GM08714 (cell line): ENCODE measurements around the gene PRRT4.
A peak's percentile ranks its signal among the peaks of the same experiment; 100 is the strongest.

Experiments
- H3K4me3 ChIP-seq: fragments of 200-500 bp; sonication (Bioruptor generic); 2 replicates; pipeline ENCODE4 v1.5.1; 2014; ENCODE audit warnings: mild to moderate bottlenecking, low read length, inconsistent platforms
- ZNF274 ChIP-seq: IDR thresholded peaks from 2 replicates; pipeline ENCODE4 v1.6.1; 2012; ENCODE audit warnings: mild to moderate bottlenecking, low read depth, low read length

The PRRT4 gene

DNA sequence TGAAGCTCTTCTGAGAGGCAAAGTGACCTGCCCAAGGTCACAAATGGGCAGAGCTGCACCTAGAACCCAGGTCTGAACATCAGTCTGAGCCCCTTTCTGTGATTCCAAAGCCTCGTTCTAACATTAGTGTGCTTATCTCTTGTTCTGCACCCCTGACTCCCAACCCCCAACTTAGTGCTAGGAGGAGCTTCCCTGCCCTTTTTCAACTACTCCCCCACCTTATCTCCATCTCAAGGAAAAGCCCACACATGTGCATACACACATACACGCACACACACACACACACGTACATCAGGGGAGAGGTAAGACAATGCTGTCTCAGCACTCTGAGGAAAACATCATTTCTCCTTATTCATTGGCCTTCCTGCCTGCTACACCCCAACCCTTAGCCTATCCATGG is 8.3 kb downstream of the PRRT4 start:
- H3K4me3 ChIP-seq, result no peak overlapping the region
- TF ChIP-seq ZNF274, result no peak

- H3K4me3 ChIP-seq, result no peak overlapping the region
- no peak for TF ChIP-seq ZNF274
Measured at GRCh38 chr7:128352636-128353035, 8.9 kb downstream of the PRRT4 start.

GRCh38 chr7:128352153-128352537 is 9.3 kb downstream of the PRRT4 start:
- H3K4me3 ChIP-seq, result no peak overlapping the region
- TF ChIP-seq ZNF274, result no peak

GRCh38 chr7:128351296-128352152 is 10.0 kb downstream of the PRRT4 start:
- TF ChIP-seq ZNF274, result no peak
- H3K4me3 ChIP-seq, result no peak overlapping the region; the same call in 1 of the 2 replicates

DNA sequence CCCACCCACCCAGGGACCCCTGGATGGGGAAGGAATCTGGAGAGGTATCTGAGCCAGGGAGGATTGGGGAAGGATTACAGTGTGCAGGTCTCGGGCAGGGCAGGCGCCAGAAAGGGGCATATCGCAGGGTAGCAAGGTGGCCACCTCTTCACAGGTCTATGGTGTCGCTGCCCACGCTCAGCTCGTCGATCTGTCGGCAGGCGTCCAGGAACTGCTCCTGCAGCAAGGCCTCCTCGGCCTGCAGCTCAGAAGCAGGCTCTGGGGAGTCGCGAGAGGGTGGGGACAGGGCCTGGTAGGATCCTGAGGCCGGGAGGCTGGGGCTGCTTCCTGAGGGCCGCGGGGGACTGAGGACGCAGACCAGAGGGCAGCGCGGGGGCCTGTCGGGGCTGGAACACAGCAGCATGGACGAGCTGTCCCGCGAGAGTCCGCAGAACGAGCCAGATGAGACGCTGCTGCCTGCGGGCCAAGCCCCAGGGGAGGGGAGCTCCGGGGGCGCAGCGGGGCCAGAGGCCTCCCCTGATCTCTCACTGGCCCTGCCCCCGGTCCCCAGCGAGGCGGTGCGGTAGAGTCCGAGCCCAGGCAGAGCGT is 10.7 kb downstream of the PRRT4 start:
- no peak for TF ChIP-seq ZNF274
- H3K4me3 ChIP-seq, result no peak overlapping the region

DNA sequence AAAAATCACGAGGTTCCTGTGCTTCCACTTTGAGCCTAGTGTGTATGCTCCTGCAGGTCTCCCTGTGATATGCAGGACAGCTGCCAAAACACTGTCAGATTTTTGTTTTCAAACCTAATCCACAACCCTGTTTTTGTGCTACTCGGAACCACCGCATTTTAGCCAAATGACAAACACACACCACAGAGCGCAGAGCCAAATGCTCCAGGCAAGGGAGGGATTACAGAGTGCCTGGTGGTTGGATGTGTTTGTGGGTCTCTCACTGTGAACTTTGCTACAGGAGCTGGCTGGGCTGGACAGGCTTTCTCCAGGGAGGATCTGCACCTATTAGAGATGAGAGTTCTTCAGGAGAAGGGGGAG is 12.0 kb downstream of the PRRT4 start:
- H3K4me3 ChIP-seq, result no peak overlapping the region
- TF ChIP-seq ZNF274, result no peak

DNA sequence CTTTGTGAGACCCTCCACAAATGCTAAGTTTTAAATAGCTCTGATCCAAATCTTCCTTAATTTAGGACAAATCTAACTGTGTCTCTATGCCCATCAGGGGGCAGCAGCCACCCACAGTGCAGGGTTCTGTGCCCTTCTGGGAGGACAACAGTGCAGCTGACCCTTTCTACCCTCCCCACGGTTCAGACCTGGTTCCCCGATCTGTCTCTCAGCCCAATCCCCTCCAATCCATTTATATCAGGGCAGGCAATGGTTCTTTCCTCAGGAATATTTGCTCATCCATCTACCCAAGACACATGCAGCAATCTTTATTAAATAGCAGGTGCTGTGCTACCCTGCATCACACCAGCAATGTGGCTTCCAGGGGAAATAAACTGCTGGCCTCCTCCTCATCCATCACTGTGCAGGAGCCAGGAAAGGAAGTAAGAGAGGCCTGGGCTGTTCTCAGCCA is 13.8 kb downstream of the PRRT4 start:
- H3K4me3 ChIP-seq, result no peak overlapping the region
- no peak for TF ChIP-seq ZNF274

- no peak overlapping the region for H3K4me3 ChIP-seq
- no peak for TF ChIP-seq ZNF274
Measured at GRCh38 chr7:128344431-128344774, 17.1 kb downstream of the PRRT4 start.

GRCh38 chr7:128343554-128344430 is 17.7 kb downstream of the PRRT4 start, which contains the start of gene RBM28:
RBM28 (minus strand) TSS chr7:128343908; CDS start chr7:128343793, 115 bp downstream.
- no peak for TF ChIP-seq ZNF274
- peak within 1 kb of the TSS; percentile 78 for H3K4me3 ChIP-seq

DNA sequence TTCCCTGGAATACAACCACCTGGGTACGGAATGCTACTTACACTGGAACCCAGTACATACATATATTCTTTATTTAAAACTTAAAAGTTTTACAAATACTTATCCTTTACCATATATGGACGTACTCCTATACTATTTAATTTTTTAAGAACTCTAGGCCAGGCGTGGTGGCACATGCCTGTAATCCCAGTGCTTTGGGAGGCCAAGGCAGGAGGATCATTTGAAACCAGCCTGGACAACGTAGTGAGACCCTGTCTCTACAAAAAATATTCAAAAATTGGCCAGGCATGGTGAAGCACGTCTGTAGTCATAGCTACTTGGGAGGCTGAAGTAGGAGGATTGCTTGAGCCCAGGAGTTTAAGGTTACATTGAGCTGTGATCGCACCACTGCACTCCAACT is 19.8 kb downstream of the PRRT4 start:
- no peak overlapping the region; the same call in none of the 2 replicates for H3K4me3 ChIP-seq

DNA sequence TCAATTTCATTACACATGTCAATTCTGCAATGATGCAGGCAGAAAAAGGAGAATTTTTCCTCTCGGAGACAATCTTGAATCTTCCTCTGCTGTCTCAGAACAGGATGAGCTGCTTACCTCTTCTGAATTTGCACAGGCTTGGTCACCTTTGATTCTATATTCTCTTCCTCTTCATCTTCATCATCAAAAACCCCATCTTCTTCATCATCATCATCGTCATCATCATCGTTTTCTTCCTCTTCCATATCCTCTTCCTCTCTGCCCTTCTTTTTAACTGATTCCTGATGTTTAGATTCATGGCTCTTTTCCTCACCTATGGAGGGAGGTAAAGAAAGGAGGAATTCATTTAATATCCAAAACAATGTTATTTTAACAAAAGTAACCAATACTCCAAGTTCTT is 25.8 kb downstream of the PRRT4 start:
- TF ChIP-seq ZNF274, result no peak
- no peak overlapping the region for H3K4me3 ChIP-seq

More for the DNA sequence above, 19.8 kb downstream of the PRRT4 start:
- no peak for TF ChIP-seq ZNF274

- TF ChIP-seq ZNF274, result no peak
- no peak overlapping the region for H3K4me3 ChIP-seq
Measured at GRCh38 chr7:128324368-128324680, 37.2 kb downstream of the PRRT4 start.

- H3K4me3 ChIP-seq, result no peak overlapping the region
- no peak for TF ChIP-seq ZNF274
Measured at GRCh38 chr7:128323459-128324367, 37.8 kb downstream of the PRRT4 start.

DNA sequence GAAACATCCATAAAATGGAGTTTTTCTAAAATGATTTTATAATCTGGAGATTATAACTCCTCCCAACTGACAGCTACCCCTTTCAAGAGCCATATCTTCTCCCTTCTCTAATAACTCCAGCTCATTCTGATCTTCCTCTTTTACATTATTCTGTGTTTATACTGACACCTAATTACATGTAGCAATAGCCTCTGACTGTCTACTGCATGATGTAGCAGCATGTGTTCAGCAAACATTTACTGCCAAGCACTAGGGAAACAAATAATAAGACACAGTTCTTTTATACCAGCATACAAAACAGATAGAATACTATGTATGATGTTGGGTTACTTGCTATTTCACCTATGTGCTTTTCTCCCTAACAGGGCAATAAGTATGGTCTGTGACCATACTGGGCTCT is 38.5 kb downstream of the PRRT4 start:
- no peak for TF ChIP-seq ZNF274

More for the DNA sequence above, 38.5 kb downstream of the PRRT4 start:
- no peak overlapping the region for H3K4me3 ChIP-seq
